Lower leg skin (tissue), 3 donors: ENCODE measurements around the gene HNRNPC.

Source experiments
- POLR2A ChIP-seq, 2 donors: fragments of 450-650 bp; IDR thresholded peaks; one replicate each; pipeline ENCODE4 v1.6.1; 2016 to 2017; ENCODE audit warnings: antibody characterized with exemption in 2 of 2, mild to moderate bottlenecking in 1 of 2, moderate library complexity in 1 of 2
- TF ChIP-seq, protein P1 (sequence below), 3 donors: fragments of 450-650 bp; IDR thresholded peaks; one replicate each; pipeline ENCODE4 v1.5.1; 2016; ENCODE audit warnings: antibody characterized with exemption in 3 of 3, mild to moderate bottlenecking in 3 of 3, moderate library complexity in 2 of 3

- TF ChIP-seq, protein P1, sequence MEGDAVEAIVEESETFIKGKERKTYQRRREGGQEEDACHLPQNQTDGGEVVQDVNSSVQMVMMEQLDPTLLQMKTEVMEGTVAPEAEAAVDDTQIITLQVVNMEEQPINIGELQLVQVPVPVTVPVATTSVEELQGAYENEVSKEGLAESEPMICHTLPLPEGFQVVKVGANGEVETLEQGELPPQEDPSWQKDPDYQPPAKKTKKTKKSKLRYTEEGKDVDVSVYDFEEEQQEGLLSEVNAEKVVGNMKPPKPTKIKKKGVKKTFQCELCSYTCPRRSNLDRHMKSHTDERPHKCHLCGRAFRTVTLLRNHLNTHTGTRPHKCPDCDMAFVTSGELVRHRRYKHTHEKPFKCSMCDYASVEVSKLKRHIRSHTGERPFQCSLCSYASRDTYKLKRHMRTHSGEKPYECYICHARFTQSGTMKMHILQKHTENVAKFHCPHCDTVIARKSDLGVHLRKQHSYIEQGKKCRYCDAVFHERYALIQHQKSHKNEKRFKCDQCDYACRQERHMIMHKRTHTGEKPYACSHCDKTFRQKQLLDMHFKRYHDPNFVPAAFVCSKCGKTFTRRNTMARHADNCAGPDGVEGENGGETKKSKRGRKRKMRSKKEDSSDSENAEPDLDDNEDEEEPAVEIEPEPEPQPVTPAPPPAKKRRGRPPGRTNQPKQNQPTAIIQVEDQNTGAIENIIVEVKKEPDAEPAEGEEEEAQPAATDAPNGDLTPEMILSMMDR (IDR thresholded peaks at IDR 0.05) = no peak
- no peak for TF ChIP-seq POLR2A (IDR thresholded peaks at IDR 0.05)
These were observed 60.7 kb downstream of the HNRNPC start for GRCh38 chr14:21208554-21208953.
